Neuron (in vitro differentiated cells): ENCODE results near the gene NLRP5.

ENCODE experiments used
- H2AFZ ChIP-seq: one replicate; pipeline ENCODE4 v1.6.1; 2013; ENCODE audit warnings: low read depth, mild to moderate bottlenecking, inconsistent platforms, low read length, moderate library complexity
- H3K27me3 ChIP-seq: one replicate; pipeline ENCODE4 v1.6.1; 2013; ENCODE audit warnings: low read length; ENCODE audit not compliant: insufficient read depth
- H3K36me3 ChIP-seq: one replicate; pipeline ENCODE4 v1.6.1; 2013; ENCODE audit warnings: low read length; ENCODE audit not compliant: insufficient read depth
- H3K4me1 ChIP-seq: one replicate; pipeline ENCODE4 v1.6.1; 2013; ENCODE audit warnings: low read length; ENCODE audit not compliant: insufficient read depth
- H3K4me3 ChIP-seq: 2 replicates; pipeline ENCODE4 v1.5.1; 2013; ENCODE audit warnings: mild to moderate bottlenecking, low read length, moderate library complexity
- H3K9me3 ChIP-seq: one replicate; pipeline ENCODE4 v1.6.1; 2013; ENCODE audit warnings: low read length

NLRP5 gene

DNA sequence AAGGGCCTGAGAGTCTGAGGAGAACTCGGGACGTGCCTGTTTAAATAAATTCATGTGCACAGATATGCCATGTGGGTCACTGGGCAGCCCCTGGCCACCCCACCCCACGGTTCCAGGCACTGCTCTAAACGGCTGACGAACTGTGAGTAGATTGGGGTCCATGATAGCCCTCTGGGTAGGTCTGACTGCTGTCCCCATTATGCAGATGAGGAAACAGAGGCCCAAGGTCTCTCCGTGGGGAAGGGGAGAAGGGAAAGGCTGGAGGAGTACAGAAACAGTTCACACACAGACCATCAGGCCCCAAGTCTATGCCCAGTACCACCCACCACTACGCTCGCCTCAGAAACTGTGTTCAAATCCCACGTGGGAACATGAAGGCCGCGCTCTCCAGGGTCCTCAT, 120.4 kb downstream of the NLRP5 start:
- peaks cover 22% of the 10 kb centered on the region for H3K9me3 ChIP-seq
- no peak overlapping the region for H2AFZ ChIP-seq
- H3K27me3 ChIP-seq = no peaks in the 10 kb centered on the region
- H3K4me1 ChIP-seq = peaks cover 18% of the 10 kb centered on the region
- peaks cover 26% of the 10 kb centered on the region for H3K36me3 ChIP-seq
- no peak overlapping the region for H3K4me3 ChIP-seq

DNA sequence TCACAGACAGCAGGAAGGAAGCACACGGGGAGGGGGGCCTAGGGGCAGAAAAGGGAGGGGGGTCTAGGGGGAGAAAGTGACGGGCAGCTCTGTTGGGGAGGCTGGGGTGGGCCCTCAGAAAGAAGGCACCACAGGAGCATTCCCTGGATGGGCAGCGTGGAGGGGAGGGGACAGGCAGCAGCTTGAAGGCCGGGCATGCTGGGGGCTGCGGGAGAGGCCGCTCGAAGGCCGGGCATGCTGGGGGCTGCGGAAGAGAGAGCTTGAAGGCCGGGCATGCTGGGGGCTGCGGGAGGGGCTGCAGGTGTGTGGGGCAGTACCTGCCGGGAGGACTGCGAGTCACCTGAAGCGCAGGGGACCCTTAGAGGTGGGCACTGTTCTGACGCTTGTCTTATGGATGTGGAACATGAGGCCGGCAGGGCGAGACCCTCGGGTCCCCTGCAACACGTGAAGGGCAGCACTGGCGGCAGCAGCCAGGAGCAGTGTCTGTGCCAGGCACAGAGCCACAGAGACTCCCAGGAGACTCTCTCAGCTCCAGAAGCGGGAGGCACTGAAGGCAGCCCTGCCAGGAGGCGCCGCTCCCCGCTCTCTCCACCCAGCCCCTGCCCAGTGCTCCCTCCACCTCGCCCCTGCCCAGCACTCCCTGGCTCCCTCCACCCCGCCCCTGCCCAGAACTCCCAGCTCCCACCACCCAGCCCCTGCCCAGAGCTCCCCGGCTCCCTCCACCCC, 121.2 kb downstream of the NLRP5 start:
- peaks cover 25% of the 10 kb centered on the region for H3K4me1 ChIP-seq
- peaks cover 20% of the 10 kb centered on the region for H3K9me3 ChIP-seq
- no peaks in the 10 kb centered on the region for H3K27me3 ChIP-seq
- no peak overlapping the region for H3K4me3 ChIP-seq
- peaks cover 18% of the 10 kb centered on the region for H3K36me3 ChIP-seq
- no peak overlapping the region for H2AFZ ChIP-seq

DNA sequence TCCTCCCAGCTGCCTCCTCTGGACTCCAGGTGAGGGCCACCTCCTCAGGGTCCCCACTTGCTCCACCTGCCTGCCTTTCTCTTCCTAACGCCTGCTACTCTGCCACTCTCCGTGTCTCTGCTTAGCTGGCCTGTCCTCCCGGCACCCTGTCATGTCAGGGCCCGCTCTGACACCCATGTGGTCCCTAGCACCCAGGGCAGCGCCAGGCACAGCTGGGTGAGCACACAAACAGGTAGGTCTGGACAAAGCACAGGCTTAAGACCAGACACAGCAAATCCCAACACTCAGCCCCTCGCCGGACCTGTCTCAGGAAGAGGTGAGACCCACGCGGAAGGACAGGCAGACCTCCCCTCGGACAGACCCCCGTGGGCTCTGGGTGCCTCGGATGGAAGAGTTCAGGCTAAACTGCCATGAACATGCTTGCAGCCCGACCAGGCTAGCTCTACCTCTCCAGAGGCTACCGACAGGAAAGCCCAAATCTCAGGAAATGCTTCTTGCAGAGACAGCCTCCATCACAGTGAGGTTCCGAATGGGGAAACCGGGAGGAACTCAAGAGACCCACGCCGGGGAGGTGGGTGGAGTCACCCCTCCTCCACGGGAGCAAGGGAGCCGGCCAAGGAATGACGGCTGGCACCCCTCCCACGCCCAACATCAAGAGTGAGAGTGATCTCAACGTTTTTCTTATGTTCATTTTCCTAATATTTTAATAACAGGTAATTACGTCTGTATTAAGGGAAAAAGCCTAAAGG, 122.0 kb downstream of the NLRP5 start:
- peaks cover 27% of the 10 kb centered on the region for H3K4me1 ChIP-seq
- no peak overlapping the region for H2AFZ ChIP-seq
- no peak overlapping the region for H3K4me3 ChIP-seq
- H3K36me3 ChIP-seq = peaks cover 12% of the 10 kb centered on the region
- peaks cover 14% of the 10 kb centered on the region for H3K9me3 ChIP-seq
- no peaks in the 10 kb centered on the region for H3K27me3 ChIP-seq

DNA sequence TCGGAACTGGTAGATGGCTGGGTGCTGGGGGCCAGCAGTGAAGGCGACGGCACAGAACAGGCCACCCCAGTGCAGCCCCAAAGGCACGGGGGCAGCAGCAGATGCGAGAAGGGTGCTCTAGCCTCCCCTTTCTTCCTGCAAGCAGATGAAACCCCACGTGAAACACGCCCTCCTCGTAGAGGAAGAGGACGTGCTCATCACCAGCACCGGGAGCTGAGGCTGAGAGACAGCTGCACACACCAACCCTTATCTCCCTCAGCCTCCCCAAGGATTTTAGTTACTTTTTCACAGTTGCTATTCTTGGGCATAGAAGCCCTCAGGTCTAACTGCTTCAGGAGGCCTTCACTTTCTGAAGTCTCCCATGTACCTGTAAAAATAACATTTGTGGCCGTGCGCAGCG, 122.7 kb downstream of the NLRP5 start:
- Histone ChIP-seq H3K27me3 (no peaks in the 10 kb centered on the region), H3K36me3 (peaks cover 12% of the 10 kb centered on the region), H3K4me3 (no peak overlapping the region), H3K4me1 (peaks cover 27% of the 10 kb centered on the region), H3K9me3 (peaks cover 14% of the 10 kb centered on the region), H2AFZ (no peak overlapping the region)

DNA sequence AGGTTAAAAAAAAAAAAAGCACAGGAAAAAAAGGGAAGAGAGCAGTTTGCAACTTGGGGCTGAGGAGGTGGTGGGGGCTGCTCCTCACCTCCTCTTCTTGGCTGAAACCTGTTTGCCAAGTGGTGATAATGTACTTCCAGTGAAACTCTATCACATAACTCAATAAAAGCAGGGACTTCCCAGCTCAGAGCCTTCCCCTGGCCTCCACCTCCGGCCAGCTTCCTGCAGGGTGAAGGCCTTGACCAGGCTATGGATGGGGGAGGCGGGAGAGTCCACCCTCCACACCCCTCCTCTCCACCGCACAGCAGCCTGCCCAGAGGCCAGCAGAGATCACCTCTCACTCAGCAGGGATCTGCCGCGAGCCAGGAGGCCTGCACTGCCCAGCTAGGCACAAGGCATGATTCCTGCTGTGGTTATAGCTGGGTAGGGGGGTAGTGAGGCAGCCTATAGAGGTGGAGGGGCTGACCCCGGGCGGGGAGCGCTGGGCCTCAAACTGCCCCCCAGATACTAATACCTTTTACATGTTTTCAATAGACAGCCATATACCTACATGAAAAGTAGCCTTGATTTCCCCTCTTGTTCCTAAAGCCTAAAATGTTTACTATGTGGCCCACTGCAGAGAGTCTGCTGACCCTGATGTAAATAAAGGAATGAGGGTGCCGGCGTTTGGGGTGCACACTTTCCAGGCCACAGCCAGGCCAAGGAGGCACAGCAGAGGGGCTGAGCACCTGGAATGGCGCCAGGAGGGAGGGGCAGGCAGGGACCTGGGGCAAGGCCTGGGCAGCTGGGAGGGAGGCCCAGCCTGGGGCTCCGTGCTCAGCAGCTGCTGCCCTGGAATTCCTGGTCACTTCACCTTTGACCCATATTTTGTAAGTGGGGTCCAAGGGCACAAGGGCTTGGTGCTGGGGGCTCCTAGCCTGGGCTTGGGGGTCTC, 124.2 kb downstream of the NLRP5 start:
- H3K4me3 ChIP-seq = no peak overlapping the region
- no peak overlapping the region for H2AFZ ChIP-seq
- peaks cover 27% of the 10 kb centered on the region for H3K4me1 ChIP-seq
- H3K9me3 ChIP-seq = peaks cover 7% of the 10 kb centered on the region
- peaks cover 15% of the 10 kb centered on the region for H3K36me3 ChIP-seq
- no peaks in the 10 kb centered on the region for H3K27me3 ChIP-seq
